ENCODE results near the gene PRKG1. TPM values are rescaled to one million over a fixed set of nuclear protein-coding genes. Genes with fewer than 3 reads are reported as not detected.

The PRKG1 gene
- total RNA-seq, 1 experiment from 2014 or later = 7.4 TPM

- H3K79me2 ChIP-seq (ENCODE audit: low read length) = no peaks in the 10 kb centered on the region
- H3K27ac ChIP-seq (ENCODE audit: low read length) = peak overlapping the region; percentile 82
- H4K20me1 ChIP-seq (ENCODE audit: low read length) = no peaks in the 10 kb centered on the region
- no peaks in the 10 kb centered on the region for H3K9me2 ChIP-seq (replicated peaks; ENCODE audit: low read length)
- no peak for TF ChIP-seq EZH2 (IDR thresholded peaks at IDR 0.05; ENCODE audit: low read length, unreplicated experiment)
- no peak for TF ChIP-seq EZH2phosphoT487 (IDR thresholded peaks at IDR 0.05; ENCODE audit: borderline replicate concordance, low read length)
- TF ChIP-seq CTCF (conservative IDR thresholded peaks at IDR 0.05; ENCODE audit: low read depth, low read length) = no peak
- no TSS peak for BruUV-seq (replicated peaks)
- peak; percentile 73 for DNase-seq
- H3F3A ChIP-seq (ENCODE audit: low read length, unreplicated experiment) = peaks cover 19% of the 10 kb centered on the region
- ChIA-PET CTCF (no interaction called here), POLR2A (ENCODE audit: unreplicated experiment) (interaction anchor here (0.5 to 0.6 kb wide), 2 partner anchors 17 to 25 kb away, joined by 5 to 8 read pairs; no protein-coding TSS in a partner anchor)
- H3K27me3 ChIP-seq (ENCODE audit: low read length) = no peaks in the 10 kb centered on the region
- no peak overlapping the region for H3K4me3 ChIP-seq (ENCODE audit: low read length)
- intact Hi-C loops (cut with micrococcal nuclease) = no loop called here
- H3K9ac ChIP-seq (ENCODE audit: low read length) = peak overlapping the region; percentile 41; the same call in 1 of the 2 replicates
- H2AFZ ChIP-seq (ENCODE audit: low read length) = no peak overlapping the region
- ATAC-seq = no peak
- peak overlapping the region; percentile 77 for H3K4me2 ChIP-seq (ENCODE audit: low read length)
- peaks cover 50% of the 10 kb centered on the region for H3K4me1 ChIP-seq (ENCODE audit: insufficient read depth, low read length)
- no peaks in the 10 kb centered on the region for H3K9me3 ChIP-seq (ENCODE audit: low read length)
- no peaks in the 10 kb centered on the region for H3K36me3 ChIP-seq (ENCODE audit: low read depth, low read length)
These were observed 34.1 kb downstream of the PRKG1 start for GRCh38 chr10:51108406-51108805.

- Histone ChIP-seq H3K4me1 (ENCODE audit: insufficient read depth, low read length) (peaks cover 39% of the 10 kb centered on the region), H3K36me3 (ENCODE audit: low read depth, low read length) (no peaks in the 10 kb centered on the region), H3K9me3 (ENCODE audit: low read length) (no peaks in the 10 kb centered on the region), H3K27me3 (ENCODE audit: low read length) (no peaks in the 10 kb centered on the region), H2AFZ (ENCODE audit: low read length) (peak overlapping the region; percentile 16), H3K9me2 (replicated peaks; ENCODE audit: low read length) (no peaks in the 10 kb centered on the region), H4K20me1 (ENCODE audit: low read length) (no peaks in the 10 kb centered on the region), H3F3A (ENCODE audit: low read length, unreplicated experiment) (peaks cover 12% of the 10 kb centered on the region), H3K4me2 (ENCODE audit: low read length) (peak overlapping the region; percentile 77), H3K9ac (ENCODE audit: low read length) (peak overlapping the region; percentile 50), H3K4me3 (ENCODE audit: low read length) (peak overlapping the region; percentile 49), H3K27ac (ENCODE audit: low read length) (peak overlapping the region; percentile 82), H3K79me2 (ENCODE audit: low read length) (no peaks in the 10 kb centered on the region)
- intact Hi-C loops (cut with micrococcal nuclease) = loop anchor here (1.0 kb wide), 3 partner anchors 37 to 271 kb away; no protein-coding TSS in a partner anchor
- ChIA-PET CTCF (interaction anchor here (0.6 kb wide), 1 partner anchor 1164 kb away, joined by 4 read pairs; no protein-coding TSS in a partner anchor), POLR2A (ENCODE audit: unreplicated experiment) (interaction anchor here (0.6 kb wide), 1 partner anchor 35 kb away, joined by 3 read pairs; the partner anchor contains the start of gene PRKG1)
- TF ChIP-seq EZH2 (IDR thresholded peaks at IDR 0.05; ENCODE audit: low read length, unreplicated experiment) = no peak
- ATAC-seq (peak; percentile 90), DNase-seq (peak; percentile 99)
- BruUV-seq (replicated peaks) = TSS peak; percentile 63
These were observed 35.7 kb downstream of the PRKG1 start for GRCh38 chr10:51109801-51110533.

DNA sequence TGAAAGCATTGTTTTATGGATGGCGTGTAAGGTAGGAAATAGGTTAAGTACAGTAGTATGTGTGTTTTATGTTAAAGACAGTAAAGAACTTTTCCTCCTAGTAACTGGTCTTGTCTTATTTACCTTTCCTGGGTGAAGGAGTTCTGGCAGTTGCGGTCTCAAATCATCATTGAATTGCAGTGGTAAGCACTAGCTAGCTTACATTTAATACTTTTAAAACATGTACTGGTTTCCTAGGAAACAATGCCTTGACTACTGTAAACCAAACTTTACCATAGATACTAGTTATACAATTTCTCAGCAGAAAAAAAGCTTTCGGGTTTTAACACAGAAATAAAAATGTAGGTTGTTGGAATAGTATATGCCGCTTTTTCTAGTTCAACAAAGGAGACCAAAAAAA is 37.7 kb downstream of the PRKG1 start:
- H3K4me1 ChIP-seq (ENCODE audit: insufficient read depth, low read length) = peaks cover 39% of the 10 kb centered on the region
- H2AFZ ChIP-seq (ENCODE audit: low read length) = no peak overlapping the region
- no peak overlapping the region for H3K9ac ChIP-seq (ENCODE audit: low read length)
- no peaks in the 10 kb centered on the region for H3K27me3 ChIP-seq (ENCODE audit: low read length)
- intact Hi-C loops (cut with micrococcal nuclease) = no loop called here
- BruUV-seq (replicated peaks) = no TSS peak
- ATAC-seq (no peak), DNase-seq (no peak)
- H3F3A ChIP-seq (ENCODE audit: low read length, unreplicated experiment) = peaks cover 12% of the 10 kb centered on the region
- ChIA-PET POLR2A (ENCODE audit: unreplicated experiment) (interaction anchor here (0.6 kb wide), 1 partner anchor 333 kb away, joined by 3 read pairs; no protein-coding TSS in a partner anchor), CTCF (no interaction called here)
- H4K20me1 ChIP-seq (ENCODE audit: low read length) = no peaks in the 10 kb centered on the region
- no peaks in the 10 kb centered on the region for H3K36me3 ChIP-seq (ENCODE audit: low read depth, low read length)
- no peaks in the 10 kb centered on the region for H3K9me3 ChIP-seq (ENCODE audit: low read length)
- no peaks in the 10 kb centered on the region for H3K9me2 ChIP-seq (replicated peaks; ENCODE audit: low read length)
- no peak overlapping the region for H3K4me3 ChIP-seq (ENCODE audit: low read length)
- TF ChIP-seq EZH2phosphoT487 (IDR thresholded peaks at IDR 0.05; ENCODE audit: borderline replicate concordance, low read length) (no peak), CTCF (conservative IDR thresholded peaks at IDR 0.05; ENCODE audit: low read depth, low read length) (no peak), EZH2 (IDR thresholded peaks at IDR 0.05; ENCODE audit: low read length, unreplicated experiment) (no peak)
- H3K4me2 ChIP-seq (ENCODE audit: low read length) = no peak overlapping the region
- H3K79me2 ChIP-seq (ENCODE audit: low read length) = no peaks in the 10 kb centered on the region
- H3K27ac ChIP-seq (ENCODE audit: low read length) = no peak overlapping the region
